Vagina (tissue), 2 donors: Measurements from ENCODE around the gene COLEC12. TPM values are rescaled to one million over a fixed set of nuclear protein-coding genes. Genes with fewer than 3 reads are reported as not detected.

Source experiments
- DNase-seq, 2 donors: peaks; one replicate each; pipeline ENCODE4 v3.0.0-alpha.2; 2017; ENCODE audit errors: extremely low spot score in 2 of 2
- H3K27ac ChIP-seq: fragments of 200-600 bp; sonication (generic); one replicate; pipeline ENCODE4 v1.5.1; 2019
- H3K27me3 ChIP-seq: fragments of 200-600 bp; sonication (generic); one replicate; pipeline ENCODE4 v1.5.1; 2019
- H3K36me3 ChIP-seq, 2 donors: fragments of 200-600 bp; sonication (generic); one replicate each; pipeline ENCODE4 v1.5.1; 2017 to 2019
- H3K4me1 ChIP-seq: fragments of 200-600 bp; sonication (generic); one replicate; pipeline ENCODE4 v1.5.1; 2019
- H3K4me3 ChIP-seq, 2 donors: fragments of 200-600 bp; sonication (generic); 1 replicate in 1 of 2; 2 replicates in 1 of 2; pipeline ENCODE4 v1.5.1; 2016 to 2019
- H3K9me3 ChIP-seq: fragments of 200-600 bp; sonication (generic); one replicate; pipeline ENCODE4 v1.5.1; 2019
- CTCF ChIP-seq, 3 experiments: fragments of 450-650 bp in 2 of 3; fragments of 200-600 bp in 1 of 3; sonication (generic) in 1 of 3; IDR thresholded peaks; one replicate each; pipeline ENCODE4 v1.5.1; 2017 to 2019; ENCODE audit warnings: antibody characterized with exemption in 3 of 3, mild to moderate bottlenecking in 2 of 3, moderate library complexity in 2 of 3
- POLR2A ChIP-seq, 2 donors: fragments of 450-650 bp; IDR thresholded peaks; one replicate each; pipeline ENCODE4 v1.6.1; 2017; ENCODE audit warnings: antibody characterized with exemption in 2 of 2, mild to moderate bottlenecking in 2 of 2, moderate library complexity in 2 of 2
- POLR2AphosphoS5 ChIP-seq, 2 donors: sonication (generic); formaldehyde crosslinking; IDR thresholded peaks; one replicate each; pipeline ENCODE4 v1.9.0; 2017; ENCODE audit warnings: antibody characterized with exemption in 2 of 2, mild to moderate bottlenecking in 2 of 2, low read depth in 1 of 2; ENCODE audit not compliant: insufficient read depth in 1 of 2
- intact Hi-C: fragments of 100-400 bp; cut with DNase I; formaldehyde crosslinking; loops from one replicate; pipeline ENCODE4 v1.15.1; 2023
- total RNA-seq: library from RNA; depleted of rRNA; stranded (reverse); fragments of >200 nt; gene quantifications from one replicate; pipeline ENCODE4 v1.2.3, GENCODE V29; 2016

Gene COLEC12
- total RNA-seq, 1 donor from 2014 or later = 18.9 TPM

GRCh38 chr18:388200-388599, 112.3 kb downstream of the COLEC12 start:
- no peaks in the 10 kb centered on the region for H3K4me1 ChIP-seq
- H3K27me3 ChIP-seq = peaks cover 4% of the 10 kb centered on the region
- TF ChIP-seq CTCF (IDR thresholded peaks at IDR 0.05) (no peak), POLR2A (IDR thresholded peaks at IDR 0.05) (no peak), POLR2AphosphoS5 (IDR thresholded peaks at IDR 0.05; ENCODE audit: insufficient read depth in 1 of 2, low read depth in 1 of 2) (no peak)
- H3K27ac ChIP-seq = no peak overlapping the region
- DNase-seq = no peak
- H3K9me3 ChIP-seq = no peaks in the 10 kb centered on the region
- intact Hi-C loops = no loop called here
- H3K4me3 ChIP-seq = no peak overlapping the region
- no peaks in the 10 kb centered on the region for H3K36me3 ChIP-seq

- no peaks in the 10 kb centered on the region for H3K9me3 ChIP-seq
- no peak overlapping the region for H3K27ac ChIP-seq
- H3K27me3 ChIP-seq = peaks cover 4% of the 10 kb centered on the region
- no peak for DNase-seq
- H3K4me3 ChIP-seq = no peak overlapping the region
- H3K36me3 ChIP-seq = no peaks in the 10 kb centered on the region
- no peaks in the 10 kb centered on the region for H3K4me1 ChIP-seq
- no peak for TF ChIP-seq CTCF (IDR thresholded peaks at IDR 0.05)
- TF ChIP-seq POLR2AphosphoS5 (IDR thresholded peaks at IDR 0.05; ENCODE audit: insufficient read depth in 1 of 2, low read depth in 1 of 2) = no peak
- no peak for TF ChIP-seq POLR2A (IDR thresholded peaks at IDR 0.05)
- intact Hi-C loops = no loop called here
Observed at GRCh38 chr18:386994-387393, 113.5 kb downstream of the COLEC12 start.

GRCh38 chr18:384897-385296, 115.6 kb downstream of the COLEC12 start:
- no peak for DNase-seq
- no peaks in the 10 kb centered on the region for H3K4me1 ChIP-seq
- H3K4me3 ChIP-seq = no peak overlapping the region
- no peaks in the 10 kb centered on the region for H3K36me3 ChIP-seq
- TF ChIP-seq CTCF (IDR thresholded peaks at IDR 0.05) (no peak), POLR2AphosphoS5 (IDR thresholded peaks at IDR 0.05; ENCODE audit: insufficient read depth in 1 of 2, low read depth in 1 of 2) (no peak), POLR2A (IDR thresholded peaks at IDR 0.05) (no peak)
- H3K27ac ChIP-seq = no peak overlapping the region
- no peaks in the 10 kb centered on the region for H3K9me3 ChIP-seq
- intact Hi-C loops = no loop called here
- H3K27me3 ChIP-seq = peaks cover 4% of the 10 kb centered on the region

- TF ChIP-seq POLR2A (IDR thresholded peaks at IDR 0.05) = no peak
- no peak for TF ChIP-seq CTCF (IDR thresholded peaks at IDR 0.05)
- no peak for TF ChIP-seq POLR2AphosphoS5 (IDR thresholded peaks at IDR 0.05; ENCODE audit: insufficient read depth in 1 of 2, low read depth in 1 of 2)
- no peak for DNase-seq
- intact Hi-C loops = no loop called here
- peaks cover 2% of the 10 kb centered on the region for H3K27me3 ChIP-seq
- H3K27ac ChIP-seq = no peak overlapping the region
- H3K9me3 ChIP-seq = no peaks in the 10 kb centered on the region
- H3K4me1 ChIP-seq = no peaks in the 10 kb centered on the region
- H3K4me3 ChIP-seq = no peak overlapping the region
- H3K36me3 ChIP-seq = no peaks in the 10 kb centered on the region
Observed at GRCh38 chr18:383135-383534, 117.4 kb downstream of the COLEC12 start.

GRCh38 chr18:382423-382984, 118.0 kb downstream of the COLEC12 start:
- no peak for DNase-seq
- intact Hi-C loops = no loop called here
- H3K4me3 ChIP-seq = no peak overlapping the region
- no peaks in the 10 kb centered on the region for H3K9me3 ChIP-seq
- no peak for TF ChIP-seq CTCF (IDR thresholded peaks at IDR 0.05)
- H3K27me3 ChIP-seq = no peaks in the 10 kb centered on the region
- no peak overlapping the region for H3K27ac ChIP-seq
- no peaks in the 10 kb centered on the region for H3K36me3 ChIP-seq
- H3K4me1 ChIP-seq = no peaks in the 10 kb centered on the region
